ENCODE data around the gene PTCD2.

PTCD2 gene

DNA sequence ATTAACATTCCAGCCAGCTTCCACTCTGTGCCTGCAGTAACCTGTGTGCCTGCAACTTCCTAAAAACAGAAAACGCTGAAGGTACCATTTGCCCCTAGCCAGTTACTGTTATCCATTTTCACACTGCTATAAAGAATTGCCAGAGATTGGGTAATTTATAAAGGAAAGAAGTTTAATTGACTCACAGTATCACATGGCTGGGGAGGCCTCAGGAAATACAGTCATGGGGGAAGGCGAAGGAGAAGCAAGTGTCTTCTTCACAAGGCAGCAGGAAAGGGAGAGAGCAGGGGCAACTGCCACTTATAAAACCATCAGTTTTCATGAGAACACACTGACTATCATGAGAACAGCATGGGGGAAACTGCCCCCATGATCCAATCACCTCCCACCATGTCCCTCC, 31.2 kb downstream of the PTCD2 start:
- TF ChIP-seq SIN3A (IDR thresholded peaks at IDR 0.05; ENCODE audit: borderline replicate concordance, insufficient read depth, low read length): no peak
- no peak for TF ChIP-seq POLR2AphosphoS5 (IDR thresholded peaks at IDR 0.05; ENCODE audit: low read depth, low read length)
- TF ChIP-seq FOXP2 (optimal IDR thresholded peaks at IDR 0.05; ENCODE audit: borderline replicate concordance, extremely low read depth, extremely low read length, insufficient read depth): no peak
- TF ChIP-seq TAF1 (IDR thresholded peaks at IDR 0.05; ENCODE audit: borderline replicate concordance, insufficient read depth, low read length): no peak
- TF ChIP-seq, protein P1, sequence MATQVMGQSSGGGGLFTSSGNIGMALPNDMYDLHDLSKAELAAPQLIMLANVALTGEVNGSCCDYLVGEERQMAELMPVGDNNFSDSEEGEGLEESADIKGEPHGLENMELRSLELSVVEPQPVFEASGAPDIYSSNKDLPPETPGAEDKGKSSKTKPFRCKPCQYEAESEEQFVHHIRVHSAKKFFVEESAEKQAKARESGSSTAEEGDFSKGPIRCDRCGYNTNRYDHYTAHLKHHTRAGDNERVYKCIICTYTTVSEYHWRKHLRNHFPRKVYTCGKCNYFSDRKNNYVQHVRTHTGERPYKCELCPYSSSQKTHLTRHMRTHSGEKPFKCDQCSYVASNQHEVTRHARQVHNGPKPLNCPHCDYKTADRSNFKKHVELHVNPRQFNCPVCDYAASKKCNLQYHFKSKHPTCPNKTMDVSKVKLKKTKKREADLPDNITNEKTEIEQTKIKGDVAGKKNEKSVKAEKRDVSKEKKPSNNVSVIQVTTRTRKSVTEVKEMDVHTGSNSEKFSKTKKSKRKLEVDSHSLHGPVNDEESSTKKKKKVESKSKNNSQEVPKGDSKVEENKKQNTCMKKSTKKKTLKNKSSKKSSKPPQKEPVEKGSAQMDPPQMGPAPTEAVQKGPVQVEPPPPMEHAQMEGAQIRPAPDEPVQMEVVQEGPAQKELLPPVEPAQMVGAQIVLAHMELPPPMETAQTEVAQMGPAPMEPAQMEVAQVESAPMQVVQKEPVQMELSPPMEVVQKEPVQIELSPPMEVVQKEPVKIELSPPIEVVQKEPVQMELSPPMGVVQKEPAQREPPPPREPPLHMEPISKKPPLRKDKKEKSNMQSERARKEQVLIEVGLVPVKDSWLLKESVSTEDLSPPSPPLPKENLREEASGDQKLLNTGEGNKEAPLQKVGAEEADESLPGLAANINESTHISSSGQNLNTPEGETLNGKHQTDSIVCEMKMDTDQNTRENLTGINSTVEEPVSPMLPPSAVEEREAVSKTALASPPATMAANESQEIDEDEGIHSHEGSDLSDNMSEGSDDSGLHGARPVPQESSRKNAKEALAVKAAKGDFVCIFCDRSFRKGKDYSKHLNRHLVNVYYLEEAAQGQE (IDR thresholded peaks at IDR 0.05; ENCODE audit: insufficient read depth in 1 of 2, low read depth in 2 of 2, low read length in 2 of 2): no peak

DNA sequence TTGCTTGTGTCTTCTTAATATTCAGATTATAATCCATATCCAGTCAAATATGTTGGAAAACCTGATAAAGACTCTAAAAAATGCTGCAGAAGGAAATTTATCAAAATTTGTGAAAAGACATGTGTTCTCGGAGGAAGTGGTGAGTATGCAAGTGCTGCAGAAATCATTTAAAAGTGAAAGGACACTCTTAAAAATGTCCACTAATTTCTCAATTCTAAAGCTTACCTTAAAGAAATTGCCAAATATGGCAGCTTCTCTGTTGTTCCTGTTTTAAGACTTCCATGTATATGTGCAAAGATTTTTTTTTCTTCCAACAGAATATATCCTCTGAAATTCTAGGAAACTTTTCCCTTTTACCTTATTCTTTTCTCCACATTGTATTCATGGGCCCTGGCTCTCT, 32.4 kb downstream of the PTCD2 start:
- TF ChIP-seq TAF1 (IDR thresholded peaks at IDR 0.05; ENCODE audit: borderline replicate concordance, insufficient read depth, low read length): no peak
- TF ChIP-seq FOXP2 (optimal IDR thresholded peaks at IDR 0.05; ENCODE audit: borderline replicate concordance, extremely low read depth, extremely low read length, insufficient read depth): no peak
- TF ChIP-seq, protein P1 (IDR thresholded peaks at IDR 0.05; ENCODE audit: insufficient read depth in 1 of 2, low read depth in 2 of 2, low read length in 2 of 2): no peak
- no peak for TF ChIP-seq SIN3A (IDR thresholded peaks at IDR 0.05; ENCODE audit: borderline replicate concordance, insufficient read depth, low read length)
- TF ChIP-seq POLR2AphosphoS5 (IDR thresholded peaks at IDR 0.05; ENCODE audit: low read depth, low read length): no peak

DNA sequence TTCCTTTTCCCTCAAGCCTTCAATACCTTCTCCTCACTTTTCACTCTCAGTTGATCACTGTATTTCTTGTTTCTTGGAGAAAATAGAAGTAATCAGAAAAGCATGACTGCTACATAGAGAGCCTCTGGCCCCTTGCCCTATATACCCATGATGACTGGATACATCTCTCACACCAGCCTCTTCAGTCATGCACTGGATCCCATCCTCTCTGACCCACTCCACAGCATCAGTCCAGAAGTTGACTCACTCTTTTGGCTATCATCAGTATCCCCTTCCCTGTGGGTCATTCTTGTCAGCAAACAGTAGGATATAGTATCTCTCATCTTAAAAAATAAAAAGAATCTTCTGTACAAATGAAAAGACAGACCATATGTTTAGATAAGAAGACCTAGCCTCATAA, 32.9 kb downstream of the PTCD2 start:
- TF ChIP-seq, protein P1 (IDR thresholded peaks at IDR 0.05; ENCODE audit: insufficient read depth in 1 of 2, low read depth in 2 of 2, low read length in 2 of 2): no peak
- TF ChIP-seq POLR2AphosphoS5 (IDR thresholded peaks at IDR 0.05; ENCODE audit: low read depth, low read length) (no peak), SIN3A (IDR thresholded peaks at IDR 0.05; ENCODE audit: borderline replicate concordance, insufficient read depth, low read length) (no peak), FOXP2 (optimal IDR thresholded peaks at IDR 0.05; ENCODE audit: borderline replicate concordance, extremely low read depth, extremely low read length, insufficient read depth) (no peak), TAF1 (IDR thresholded peaks at IDR 0.05; ENCODE audit: borderline replicate concordance, insufficient read depth, low read length) (no peak)

DNA sequence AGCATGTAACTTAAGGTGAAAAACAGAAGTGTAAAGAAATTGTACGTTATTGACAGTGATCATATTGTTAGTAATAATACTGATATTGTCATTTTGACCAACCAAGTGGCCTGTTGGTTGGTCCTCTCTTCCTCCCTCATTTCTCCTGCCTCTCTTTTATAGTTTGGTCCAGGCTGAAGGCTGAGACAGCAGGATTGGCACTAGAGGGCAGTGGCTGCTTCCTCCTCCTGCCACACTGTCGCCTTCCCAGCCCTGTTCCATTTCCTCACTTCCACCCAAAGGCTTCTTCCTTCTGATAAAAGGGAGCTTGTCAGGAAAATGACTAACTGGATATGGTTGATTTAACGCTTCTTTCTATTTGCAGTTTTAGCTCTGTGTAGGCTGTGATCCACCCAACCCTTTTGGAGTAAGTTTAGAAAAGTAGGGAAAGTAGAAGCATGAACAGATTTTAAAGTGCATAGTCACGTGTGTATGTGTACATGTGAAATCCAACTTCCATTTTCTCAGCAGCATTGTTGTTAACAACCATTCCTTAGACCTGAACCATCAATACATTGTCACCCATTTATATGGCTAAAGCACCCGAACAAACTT, 35.6 kb downstream of the PTCD2 start:
- no peak for TF ChIP-seq FOXP2 (optimal IDR thresholded peaks at IDR 0.05; ENCODE audit: borderline replicate concordance, extremely low read depth, extremely low read length, insufficient read depth)

DNA sequence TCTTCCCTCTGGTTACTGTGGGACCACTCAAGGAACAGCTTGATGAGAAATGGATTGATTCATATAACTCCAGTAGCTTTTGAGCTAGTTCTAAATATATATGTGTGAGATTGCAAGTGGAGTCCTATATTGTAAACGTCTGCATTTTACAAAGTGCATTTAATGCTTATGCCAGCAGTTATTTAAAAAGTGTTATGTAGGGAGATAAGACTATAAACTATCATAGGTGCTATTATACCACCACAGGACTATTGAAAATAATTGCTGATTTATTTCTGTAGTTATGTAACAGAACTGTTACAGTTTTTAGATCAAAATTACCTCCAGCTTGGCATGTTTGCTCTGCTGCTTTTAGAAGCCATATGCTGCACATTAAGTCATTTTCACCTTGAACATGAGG, 36.2 kb downstream of the PTCD2 start:
- TF ChIP-seq SIN3A (IDR thresholded peaks at IDR 0.05; ENCODE audit: borderline replicate concordance, insufficient read depth, low read length) (no peak), TAF1 (IDR thresholded peaks at IDR 0.05; ENCODE audit: borderline replicate concordance, insufficient read depth, low read length) (no peak), FOXP2 (optimal IDR thresholded peaks at IDR 0.05; ENCODE audit: borderline replicate concordance, extremely low read depth, extremely low read length, insufficient read depth) (no peak), POLR2AphosphoS5 (IDR thresholded peaks at IDR 0.05; ENCODE audit: low read depth, low read length) (no peak)
- TF ChIP-seq, protein P1 (IDR thresholded peaks at IDR 0.05; ENCODE audit: insufficient read depth in 1 of 2, low read depth in 2 of 2, low read length in 2 of 2): no peak
